IMR-90 (cell line): ENCODE data around the gene FAM210B. TPM values are rescaled to one million over a fixed set of nuclear protein-coding genes. Genes with fewer than 3 reads are reported as not detected.

ENCODE experiments used
- ATAC-seq: fragments of 200-7000 bp; cut with Tn5 transposase; 2 replicates; pipeline ENCODE4 v1.9.1; 2020; ENCODE audit warnings: low read depth, mild to moderate bottlenecking, moderate library complexity
- BruUV-seq: library from RNA; stranded (reverse); fragments of 400-500 nt; replicated peaks from 2 replicates; lab custom pipeline; 2021; lab: Mats Ljungman, UMichigan
- CTCF ChIA-PET: fragments of 300-600 bp; formaldehyde crosslinking; extraction: SDS; loops from one replicate; lab custom pipeline; 2021; ENCODE audit warnings: antibody characterized with exemption; lab: Yijun Ruan, JAX
- POLR2A ChIA-PET: fragments of 300-600 bp; sonication (Branson Sonifier 250); formaldehyde crosslinking; loops from one replicate; lab custom pipeline; 2022; ENCODE audit warnings: antibody characterized with exemption; ENCODE audit not compliant: unreplicated experiment; lab: Charles Lee
- DNase-seq: peaks from one replicate; pipeline ENCODE4 v3.0.0; 2013
- H2AFZ ChIP-seq: replicated peaks from 2 replicates; pipeline ENCODE3; 2013; ENCODE audit warnings: low read length, mild to moderate bottlenecking; ENCODE audit not compliant: poor library complexity
- H2AK5ac ChIP-seq: 2 replicates; pipeline ENCODE4 v1.6.1; 2013; ENCODE audit warnings: low read depth, low read length, inconsistent platforms
- H2AK9ac ChIP-seq: replicated peaks from 2 replicates; pipeline ENCODE3; 2013; ENCODE audit warnings: mild to moderate bottlenecking, low read depth, low read length, moderate library complexity; ENCODE audit not compliant: poor library complexity
- H2BK120ac ChIP-seq: 2 replicates; pipeline ENCODE4 v1.6.1; 2013; ENCODE audit warnings: low read depth, low read length, inconsistent platforms
- H2BK15ac ChIP-seq: 3 replicates; pipeline ENCODE4 v1.6.1; 2013; ENCODE audit warnings: low read depth, low read length, inconsistent platforms
- H2BK20ac ChIP-seq: 2 replicates; pipeline ENCODE4 v1.6.1; 2013; ENCODE audit warnings: low read depth, mild to moderate bottlenecking, inconsistent platforms, low read length, moderate library complexity
- H2BK5ac ChIP-seq: 2 replicates; pipeline ENCODE4 v1.6.1; 2013; ENCODE audit warnings: mild to moderate bottlenecking, low read depth, low read length, inconsistent platforms; ENCODE audit not compliant: poor library complexity, severe bottlenecking
- H3K14ac ChIP-seq: replicated peaks from 2 replicates; pipeline ENCODE4 v1.6.1; 2013; ENCODE audit warnings: low read depth, low read length, inconsistent platforms
- H3K18ac ChIP-seq: 2 replicates; pipeline ENCODE4 v1.6.1; 2013; ENCODE audit warnings: low read depth, low read length, control low read depth
- H3K23ac ChIP-seq: 2 replicates; pipeline ENCODE4 v1.6.1; 2013; ENCODE audit warnings: low read depth, low read length, inconsistent platforms
- H3K27ac ChIP-seq: 2 replicates; pipeline ENCODE4 v1.5.1; 2013; ENCODE audit warnings: mild to moderate bottlenecking, control low read depth, low read length; ENCODE audit not compliant: insufficient read depth
- H3K27me3 ChIP-seq: 2 replicates; pipeline ENCODE4 v1.6.1; 2013; ENCODE audit warnings: low read length; ENCODE audit not compliant: control insufficient read depth, insufficient read depth
- H3K36me3 ChIP-seq: 2 replicates; pipeline ENCODE4 v1.6.1; 2013; ENCODE audit warnings: low read length, mixed read lengths; ENCODE audit not compliant: control insufficient read depth, insufficient read depth
- H3K4ac ChIP-seq: 2 replicates; pipeline ENCODE4 v1.6.1; 2013; ENCODE audit warnings: low read depth, low read length, inconsistent platforms
- H3K4me1 ChIP-seq: 2 replicates; pipeline ENCODE4 v1.6.1; 2013; ENCODE audit warnings: low read length, mixed read lengths; ENCODE audit not compliant: control insufficient read depth, insufficient read depth
- H3K4me2 ChIP-seq: 2 replicates; pipeline ENCODE4 v1.6.1; 2013; ENCODE audit warnings: low read depth, mild to moderate bottlenecking, control low read depth, low read length, moderate library complexity
- H3K4me3 ChIP-seq: 2 replicates; pipeline ENCODE4 v1.5.1; 2013; ENCODE audit warnings: low read depth, mild to moderate bottlenecking, control low read depth, low read length, moderate library complexity; ENCODE audit not compliant: insufficient read depth
- H3K56ac ChIP-seq: 2 replicates; pipeline ENCODE4 v1.6.1; 2013; ENCODE audit warnings: low read length, inconsistent platforms; ENCODE audit not compliant: insufficient read depth; ENCODE audit errors: extremely low read depth
- H3K79me1 ChIP-seq, 2 experiments: 2 replicates each; pipeline ENCODE4 v1.6.1; 2013; ENCODE audit warnings: low read length in 2 of 2, inconsistent platforms in 1 of 2, low read depth in 1 of 2
- H3K9ac ChIP-seq: 2 replicates; pipeline ENCODE4 v1.6.1; 2013; ENCODE audit warnings: low read depth, low read length, control low read depth
- H3K9me1 ChIP-seq: 2 replicates; pipeline ENCODE4 v1.6.1; 2013; ENCODE audit warnings: low read length, inconsistent platforms; ENCODE audit not compliant: insufficient read depth
- H3K9me3 ChIP-seq: 2 replicates; pipeline ENCODE4 v1.6.1; 2013; ENCODE audit warnings: low read length; ENCODE audit not compliant: control insufficient read depth, insufficient read depth
- H4K20me1 ChIP-seq: 2 replicates; pipeline ENCODE4 v1.6.1; 2013; ENCODE audit warnings: low read length, inconsistent platforms; ENCODE audit not compliant: insufficient read depth
- H4K5ac ChIP-seq: 2 replicates; pipeline ENCODE4 v1.6.1; 2013; ENCODE audit warnings: mild to moderate bottlenecking, low read depth, low read length, control low read depth
- H4K8ac ChIP-seq, 2 experiments: 2 replicates each; pipeline ENCODE4 v1.6.1; 2013; ENCODE audit warnings: low read depth in 2 of 2, low read length in 2 of 2, control low read depth in 1 of 2, inconsistent platforms in 1 of 2
- H4K91ac ChIP-seq: 2 replicates; pipeline ENCODE4 v1.6.1; 2013; ENCODE audit warnings: low read depth, low read length, inconsistent platforms; ENCODE audit not compliant: insufficient read depth
- CEBPB ChIP-seq: IDR thresholded peaks from 2 replicates; pipeline ENCODE4 v1.6.1; 2012; ENCODE audit warnings: low read depth, low read length, improper control_type of control experiment
- ELK1 ChIP-seq: fragments of 150-350 bp; IDR thresholded peaks from 2 replicates; pipeline ENCODE4 v1.6.1; 2016; ENCODE audit warnings: low read depth, mild to moderate bottlenecking, low read length, moderate library complexity, borderline replicate concordance
- FOS ChIP-seq: fragments of 150-350 bp; IDR thresholded peaks from 2 replicates; pipeline ENCODE4 v1.6.1; 2016; ENCODE audit warnings: low read depth, low read length
- MAZ ChIP-seq: IDR thresholded peaks from 2 replicates; pipeline ENCODE4 v1.6.1; 2012; ENCODE audit warnings: low read depth, mild to moderate bottlenecking, low read length, improper control_type of control experiment, moderate library complexity, borderline replicate concordance
- NFE2L2 ChIP-seq: fragments of 150-350 bp; IDR thresholded peaks from 2 replicates; pipeline ENCODE4 v1.6.1; 2016; ENCODE audit warnings: low read depth, mild to moderate bottlenecking, low read length
- POLR2A ChIP-seq: IDR thresholded peaks from 2 replicates; pipeline ENCODE4 v1.6.1; 2012; ENCODE audit warnings: mild to moderate bottlenecking, low read depth, low read length
- RFX5 ChIP-seq: IDR thresholded peaks from 2 replicates; pipeline ENCODE4 v1.8.0; 2012; ENCODE audit warnings: low read depth, mild to moderate bottlenecking, low read length, moderate library complexity
- WGBS, 2 experiments: methylation state at CpG; one replicate each; pipeline versions ENCODE4 v1.1.5 to v1.1.7; 2013; ENCODE audit warnings: missing lambda C conversion rate in 2 of 2; ENCODE audit not compliant: insufficient read length in 1 of 2; ENCODE audit errors: extremely low coverage in 2 of 2; 5-methylcytosine and 5-hydroxymethylcytosine counted together
- dilution Hi-C: fragments of 300-500 bp; cut with HindIII; formaldehyde crosslinking; loops from one replicate; pipeline ENCODE4 v1.14.3; 2018; ENCODE audit warnings: low sequenced_read_pairs; ENCODE audit not compliant: unreplicated experiment
- in situ Hi-C: fragments of 300-500 bp; cut with MboI; formaldehyde crosslinking; loops from 3 replicates; pipeline ENCODE4 v1.14.3; 2019; ENCODE audit warnings: low sequenced_read_pairs, inconsistent platforms, mixed read lengths
- intact Hi-C: fragments of 100-400 bp; cut with micrococcal nuclease; formaldehyde crosslinking; loops from 2 replicates; pipeline ENCODE4 v1.10.0; 2022
- polyA plus RNA-seq, 3 experiments: library from polyadenylated mRNA; depleted of rRNA; stranded (reverse); fragments of >200 nt; gene quantifications; 2 replicates each; pipeline ENCODE4 v1.2.3, GENCODE V29; 2012; ENCODE audit warnings: low replicate concordance in 1 of 3
- total RNA-seq: library from RNA; depleted of rRNA; stranded (reverse); fragments of >200 nt; gene quantifications from 2 replicates; pipeline ENCODE4 v1.2.3, GENCODE V29; 2012
- TF ChIP-seq, protein P1 (sequence below): fragments of 150-350 bp; IDR thresholded peaks from 2 replicates; pipeline ENCODE4 v1.6.1; 2017; ENCODE audit warnings: mild to moderate bottlenecking, antibody characterized with exemption, low read length, low read depth

Gene FAM210B
- total and polyA plus RNA-seq, 2 of the 4 experiments (the other 2 are of a cell fraction) = 29.5 to 45.0 TPM

- Histone ChIP-seq H4K20me1 (no peaks in the 10 kb centered on the region), H2AFZ (no peak overlapping the region), H3K4me2 (no peak overlapping the region), H2BK120ac (no peak overlapping the region), H2BK20ac (no peak overlapping the region), H3K14ac (no peak overlapping the region), H3K56ac (no peak overlapping the region), H3K27me3 (no peaks in the 10 kb centered on the region), H3K27ac (peak overlapping the region; percentile 22; the same call in 1 of the 2 replicates), H3K9me1 (no peaks in the 10 kb centered on the region), H2AK9ac (no peak overlapping the region), H4K91ac (no peak overlapping the region; the same call in 1 of the 2 replicates), H4K8ac (no peak overlapping the region), H3K4me3 (no peak overlapping the region), H3K36me3 (peaks cover 44% of the 10 kb centered on the region), H3K79me1 (peaks cover 12 to 46% of the 10 kb centered on the region in 2 experiments), H3K23ac (no peak overlapping the region), H3K18ac (no peak overlapping the region), H4K5ac (no peak overlapping the region), H2BK5ac (peak overlapping the region; percentile 53), H2BK15ac (no peak overlapping the region), H2AK5ac (no peak overlapping the region), H3K4me1 (no peaks in the 10 kb centered on the region), H3K9ac (no peak overlapping the region), H3K9me3 (no peaks in the 10 kb centered on the region), H3K4ac (no peak overlapping the region)
- CTCF ChIA-PET = no interaction called here
- no TSS peak for BruUV-seq
- dilution Hi-C loops (no loop called here), intact Hi-C loops (no loop called here), in situ Hi-C loops (no loop called here)
- 95% methylated on average over 15 of the region's 26 CpGs; no CpG with 5 or more reads in 1 of the 2 experiments for WGBS, 2 experiments
- POLR2A ChIA-PET = no interaction called here
- ATAC-seq (no peak), DNase-seq (no peak)
- TF ChIP-seq RFX5 (no peak), MAZ (no peak), ELK1 (no peak), CEBPB (no peak), POLR2A (no peak), FOS (no peak), NFE2L2 (no peak)
- TF ChIP-seq, protein P1, sequence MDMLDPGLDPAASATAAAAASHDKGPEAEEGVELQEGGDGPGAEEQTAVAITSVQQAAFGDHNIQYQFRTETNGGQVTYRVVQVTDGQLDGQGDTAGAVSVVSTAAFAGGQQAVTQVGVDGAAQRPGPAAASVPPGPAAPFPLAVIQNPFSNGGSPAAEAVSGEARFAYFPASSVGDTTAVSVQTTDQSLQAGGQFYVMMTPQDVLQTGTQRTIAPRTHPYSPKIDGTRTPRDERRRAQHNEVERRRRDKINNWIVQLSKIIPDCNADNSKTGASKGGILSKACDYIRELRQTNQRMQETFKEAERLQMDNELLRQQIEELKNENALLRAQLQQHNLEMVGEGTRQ = no peak
These were observed 44.7 kb downstream of the FAM210B start for GRCh38 chr20:56403465-56403864.
